NCI-H2081 treated with DMSO at 0.1 percent for 48 hours (cell line): ENCODE data around the gene PAPOLA.
"Not testable (repeated sequence)": the region's sequence is repeated elsewhere in the genome, so short reads cannot be mapped to it uniquely, and the experiment has no call there.

Experiments used
- DNase-seq: peaks from one replicate; lab custom pipeline; 2025; lab: John Stamatoyannopoulos, UW

Gene PAPOLA

GRCh38 chr14:96502621-96503305 lies 581 bp downstream of the PAPOLA start:
- no peak for DNase-seq

DNA sequence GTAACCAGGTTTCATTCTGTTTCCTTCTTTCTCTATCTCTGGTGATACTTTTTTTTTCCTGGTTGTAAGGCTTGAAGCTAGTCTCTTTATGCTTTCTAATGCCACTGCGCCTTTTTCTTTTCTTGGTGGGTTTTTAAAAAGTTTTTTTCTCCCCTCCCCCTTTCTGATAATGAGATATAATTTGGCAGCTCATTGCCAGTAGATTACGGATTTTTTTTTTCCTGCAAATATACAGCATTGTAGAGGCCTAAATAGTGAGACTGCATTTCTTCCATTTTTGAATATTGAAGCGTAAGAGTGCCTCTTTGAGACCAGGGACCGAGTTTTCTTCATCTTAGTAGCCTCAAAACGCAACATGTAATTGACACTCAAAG lies 1.1 kb downstream of the PAPOLA start:
- no peak for DNase-seq

- not testable (repeated sequence) for DNase-seq
These were observed 2.2 kb downstream of the PAPOLA start for GRCh38 chr14:96504353-96504752.

DNA sequence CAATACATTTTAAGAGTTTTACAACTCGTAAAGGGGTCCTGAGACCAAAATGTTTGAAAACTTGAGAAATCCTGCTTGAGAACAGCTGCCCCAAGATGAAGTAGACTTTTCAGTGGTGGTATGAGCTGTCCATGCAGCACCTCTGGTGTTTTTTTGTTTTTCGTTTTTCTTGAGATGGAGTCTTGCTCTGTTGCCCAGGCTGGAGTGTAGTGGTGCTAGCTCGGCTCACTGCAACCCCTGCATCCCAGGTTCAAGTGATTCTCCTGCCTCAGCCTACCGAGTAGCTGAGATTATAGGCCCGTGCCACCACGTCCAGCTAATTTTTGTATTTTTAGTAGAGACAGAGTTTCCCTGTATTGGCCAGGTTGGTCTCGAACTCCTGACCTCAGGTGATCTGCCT lies 5.5 kb downstream of the PAPOLA start:
- no peak for DNase-seq

- no peak for DNase-seq
These were observed 6.7 kb downstream of the PAPOLA start for GRCh38 chr14:96508900-96509299.

DNA sequence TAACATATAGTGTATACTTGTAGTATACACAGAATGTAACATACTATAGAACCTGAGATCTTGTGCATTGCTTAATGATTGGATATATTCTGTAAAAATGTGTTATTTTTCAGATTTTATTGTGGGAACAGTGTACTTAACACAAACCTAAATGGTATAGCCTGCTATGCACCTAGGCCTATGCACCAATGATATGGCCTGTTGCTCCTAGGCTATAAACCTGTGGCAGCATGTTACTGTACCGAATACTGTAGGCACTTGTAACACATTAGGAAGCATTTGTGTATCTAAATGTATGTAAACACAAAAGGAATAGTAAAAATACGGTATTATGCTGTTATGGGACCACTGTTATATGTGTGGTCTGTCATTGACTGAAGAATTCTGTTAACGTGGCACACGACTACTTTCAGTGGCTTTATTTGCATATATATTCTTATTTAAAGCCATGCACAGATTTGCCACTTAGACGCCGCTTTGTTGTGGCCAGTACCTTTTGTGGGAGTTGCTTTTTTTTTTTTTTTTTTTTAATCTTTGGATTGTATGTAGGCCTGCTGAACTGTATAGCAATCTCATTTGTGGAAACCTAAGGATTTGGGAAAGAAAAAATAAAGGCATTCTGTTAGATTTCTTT lies 7.4 kb downstream of the PAPOLA start:
- no peak for DNase-seq

DNA sequence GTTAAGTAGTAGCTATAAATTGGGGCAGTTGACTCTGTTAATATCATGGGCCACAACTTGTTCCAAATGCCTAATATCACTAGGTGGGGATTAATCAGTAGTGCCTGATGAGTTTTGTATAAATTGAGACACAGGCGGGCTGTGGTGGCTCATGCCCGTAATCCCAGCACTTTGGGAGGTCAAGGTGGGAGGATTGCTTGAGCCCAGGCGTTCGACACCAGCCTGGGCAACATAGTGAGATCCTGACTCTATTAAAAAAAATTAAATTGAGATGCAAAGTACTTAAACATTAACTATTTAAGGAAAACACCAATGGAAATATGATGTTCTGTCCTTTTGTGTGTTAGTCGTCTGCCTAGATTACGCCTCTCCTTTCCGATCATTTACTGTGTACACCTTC lies 9.0 kb downstream of the PAPOLA start:
- DNase-seq: no peak

DNA sequence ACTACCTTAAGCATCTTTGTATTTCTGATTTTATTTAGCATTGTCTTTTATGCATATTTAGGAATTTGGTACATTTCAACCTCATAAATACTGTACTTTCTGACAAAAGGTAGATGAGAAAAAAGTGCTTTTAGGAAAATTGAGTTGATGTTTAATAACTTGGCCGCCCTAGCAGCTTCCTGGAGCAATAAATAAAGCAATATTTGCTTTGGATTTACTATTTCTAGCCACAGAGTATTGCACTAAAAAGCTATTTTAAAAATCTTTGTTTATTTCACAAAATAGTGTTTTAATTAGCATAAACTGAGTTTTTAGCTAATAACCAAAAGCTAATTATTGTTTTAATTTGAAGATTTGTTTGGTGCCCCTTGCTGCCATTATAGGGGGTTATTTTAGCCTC lies 9.5 kb downstream of the PAPOLA start:
- DNase-seq: no peak

- no peak for DNase-seq
These were observed 9.9 kb downstream of the PAPOLA start for GRCh38 chr14:96512122-96512521.

DNA sequence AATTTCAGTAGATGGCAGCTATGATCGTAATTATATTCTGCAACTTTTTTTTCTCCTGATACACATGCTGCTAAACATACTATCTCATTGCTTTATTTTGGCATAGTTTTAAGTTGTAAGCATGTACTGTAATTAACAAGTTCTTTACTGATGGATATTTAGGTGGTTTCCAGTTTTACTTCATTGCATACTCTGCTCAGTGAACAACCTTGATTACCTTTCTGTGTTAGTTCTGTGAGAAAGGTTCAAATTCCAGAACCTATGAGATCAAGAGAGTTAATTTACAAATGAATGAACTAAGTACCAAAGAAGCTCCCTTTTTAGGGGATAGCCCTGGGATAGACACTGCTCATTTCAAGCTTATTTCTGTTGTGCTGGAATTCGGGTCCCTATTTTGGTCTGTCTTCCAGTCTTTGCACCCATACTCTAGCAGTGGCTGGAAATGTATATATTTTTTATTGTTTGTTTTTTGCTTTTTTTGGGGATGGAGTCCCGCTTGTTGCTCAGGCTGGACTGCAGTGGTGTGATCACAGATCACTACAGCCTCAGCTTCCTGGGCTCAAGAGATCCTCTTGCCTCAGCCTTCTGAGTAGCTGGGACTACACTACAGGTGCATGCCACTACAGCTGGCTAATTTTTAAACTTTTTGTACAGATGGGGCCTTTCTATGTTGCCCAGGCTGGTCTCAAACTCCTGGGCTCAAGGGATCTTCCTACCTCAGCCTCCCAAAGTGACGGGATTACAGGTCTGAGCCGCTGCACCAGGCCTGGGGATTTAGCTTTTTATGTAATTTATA lies 10.6 kb downstream of the PAPOLA start:
- DNase-seq: no peak

- no peak for DNase-seq
These were observed 12.5 kb downstream of the PAPOLA start for GRCh38 chr14:96514694-96515093.

GRCh38 chr14:96515731-96516130 lies 13.5 kb downstream of the PAPOLA start:
- DNase-seq: no peak

DNA sequence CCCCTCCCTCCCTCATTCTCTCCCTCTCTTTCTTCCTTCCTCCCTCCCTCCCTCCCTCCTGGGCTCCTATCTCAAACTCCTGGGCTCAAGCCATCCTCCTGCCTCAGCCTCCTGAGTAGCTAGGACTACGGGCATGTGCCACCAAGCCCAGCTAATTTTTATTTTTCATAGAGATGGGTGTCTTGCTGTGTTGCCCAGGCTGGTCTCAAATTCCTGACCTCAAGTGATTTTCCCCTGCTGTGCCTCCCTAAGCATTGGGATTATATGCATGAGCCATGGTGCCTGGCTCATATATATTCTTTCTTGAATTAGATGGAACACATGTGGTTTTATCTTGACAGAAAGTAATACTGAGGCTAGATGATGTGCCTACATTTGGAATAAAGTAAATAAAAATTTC lies 14.2 kb downstream of the PAPOLA start:
- no peak for DNase-seq

GRCh38 chr14:96519970-96520369 lies 17.8 kb downstream of the PAPOLA start:
- DNase-seq: no peak

DNA sequence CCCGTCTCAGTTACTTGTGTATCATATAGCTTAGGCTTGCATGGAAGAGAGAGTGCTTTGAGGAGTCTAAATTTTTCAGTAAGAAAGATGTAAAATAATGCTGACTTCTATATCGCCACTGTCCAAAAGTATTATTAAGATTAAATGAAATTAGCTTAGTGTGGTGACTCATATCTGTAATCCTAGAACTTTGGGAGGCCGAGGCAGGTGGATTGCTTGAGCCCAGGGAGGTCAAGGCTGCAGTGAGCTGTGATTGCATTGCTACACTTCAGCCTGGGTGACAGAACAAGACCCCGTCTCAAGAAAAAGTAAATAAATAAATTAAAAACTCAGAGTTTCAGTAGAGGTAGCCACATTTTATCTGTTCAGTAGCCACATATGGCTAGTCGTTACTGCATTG lies 23.3 kb downstream of the PAPOLA start:
- no peak for DNase-seq

DNA sequence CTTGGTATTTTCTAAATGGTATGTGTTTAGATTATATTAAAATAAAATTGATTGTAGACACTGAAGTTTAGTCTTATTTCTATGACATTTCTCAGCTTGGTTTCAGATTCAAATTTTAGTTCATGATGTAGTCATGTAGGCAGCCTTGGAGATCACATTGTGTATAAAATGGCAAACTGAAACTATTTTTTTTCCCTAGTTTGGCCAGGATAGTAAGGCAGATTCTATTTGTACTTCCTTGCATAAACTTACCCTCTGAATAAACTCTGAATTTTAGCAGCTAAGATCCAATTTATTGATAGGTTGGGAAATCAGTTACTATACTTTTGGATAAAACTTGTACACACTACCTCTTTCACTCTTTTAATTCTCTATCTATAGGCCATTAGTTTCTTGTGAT lies 30.4 kb downstream of the PAPOLA start:
- DNase-seq: no peak

DNA sequence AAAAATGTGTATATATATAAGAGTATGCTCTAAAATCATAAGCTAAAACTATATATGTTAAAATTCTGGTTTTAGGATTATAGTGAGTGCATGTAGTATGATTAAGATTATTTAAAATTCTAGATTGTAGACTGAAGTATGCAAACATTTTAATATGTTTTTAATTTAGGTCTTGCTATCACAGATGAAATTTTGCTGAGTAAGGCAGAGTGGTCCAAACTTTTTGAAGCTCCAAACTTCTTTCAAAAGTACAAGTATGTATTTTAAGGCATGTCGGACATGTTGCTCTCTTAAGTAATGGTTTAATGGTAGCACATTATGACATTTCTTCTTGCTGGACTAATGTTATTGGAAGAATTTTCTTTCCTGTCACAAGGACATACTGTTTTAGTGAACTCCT lies 34.6 kb downstream of the PAPOLA start:
- DNase-seq: no peak

GRCh38 chr14:96538097-96538989 lies 36.2 kb downstream of the PAPOLA start:
- DNase-seq: no peak

DNA sequence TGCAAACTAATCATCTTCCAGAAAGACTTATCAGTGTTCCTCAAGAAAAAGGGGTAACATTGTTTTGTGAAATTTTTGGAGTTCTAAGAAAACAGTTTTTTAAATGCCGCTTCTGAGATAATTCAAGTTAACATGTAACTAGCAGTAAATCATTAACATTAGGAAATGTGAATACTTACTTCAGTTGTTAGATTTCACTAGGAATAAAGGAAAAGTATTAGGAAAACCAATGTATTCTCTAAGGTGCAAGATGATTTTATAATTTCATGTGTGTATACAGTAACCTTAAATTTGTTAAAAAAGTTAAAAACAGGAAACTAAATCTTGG lies 36.8 kb downstream of the PAPOLA start:
- no peak for DNase-seq

GRCh38 chr14:96554315-96554910 lies 52.2 kb downstream of the PAPOLA start:
- DNase-seq: no peak

GRCh38 chr14:96559571-96559970 lies 57.4 kb downstream of the PAPOLA start:
- DNase-seq: no peak

- DNase-seq: no peak
These were observed 62.2 kb downstream of the PAPOLA start for GRCh38 chr14:96564389-96564788.
